HG03469 (cell line): Measurements from ENCODE around the gene MAD1L1.

Experiments
- ATAC-seq: cut with Tn5 transposase; IDR thresholded peaks from one replicate; pipeline ENCODE4 v1.9.1; 2021; ENCODE audit warnings: mild to moderate bottlenecking, moderate library complexity, moderate number of reproducible peaks; ENCODE audit not compliant: unreplicated experiment

Gene MAD1L1

DNA sequence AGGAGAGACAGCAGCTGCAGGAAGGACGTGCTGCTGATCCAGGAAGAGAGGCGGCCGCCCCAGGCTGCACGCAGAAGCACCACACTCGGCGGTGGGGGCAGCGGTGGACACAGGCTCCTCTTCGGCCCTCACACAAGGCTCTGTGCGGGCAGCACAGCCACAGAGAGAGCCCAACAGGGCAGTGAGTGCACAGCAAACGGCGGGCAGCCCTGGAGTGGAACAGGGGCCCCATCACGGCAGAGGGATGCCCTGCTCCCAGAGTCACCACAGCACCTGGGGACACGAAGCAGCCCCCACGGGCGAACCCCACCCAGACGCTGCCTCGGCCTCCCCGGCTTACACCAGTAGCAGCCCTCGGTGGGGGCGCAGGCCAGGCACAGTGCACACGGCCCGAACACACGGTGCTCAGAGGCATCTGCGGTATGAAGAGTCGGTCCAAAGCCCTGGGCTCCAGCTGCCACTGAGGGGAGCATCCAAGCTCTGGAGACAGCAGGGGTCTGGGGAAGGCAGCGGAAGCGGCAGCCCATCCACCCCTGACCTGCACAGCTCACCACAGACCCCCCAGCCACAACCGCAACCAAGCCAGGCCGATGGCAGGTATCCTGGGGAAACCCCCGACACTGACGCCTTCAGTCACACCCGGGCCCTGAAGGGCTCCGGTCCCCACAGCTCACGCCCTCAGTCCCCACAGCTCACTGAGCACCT is 26.1 kb upstream of the MAD1L1 start:
- ATAC-seq: peak; percentile 39

DNA sequence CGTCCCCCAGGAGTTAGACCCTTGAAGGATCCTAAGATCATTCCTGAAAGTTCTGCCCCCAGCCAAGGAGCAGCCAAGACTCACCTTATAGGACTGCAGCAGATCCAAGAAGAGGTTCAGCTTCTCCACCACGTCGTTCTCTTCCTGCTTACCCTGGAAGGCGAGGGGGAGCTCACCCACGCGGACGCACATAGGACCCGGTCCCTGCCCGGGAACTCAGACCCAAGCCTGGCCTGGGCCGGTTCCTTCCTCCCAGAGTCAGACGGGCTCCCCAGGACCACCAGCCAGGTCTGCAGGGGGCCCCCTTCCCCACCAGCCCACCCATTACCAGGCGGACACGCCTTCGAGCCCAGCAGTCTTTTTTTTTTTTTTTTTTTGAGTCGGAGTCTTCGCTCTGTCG is 24.9 kb upstream of the MAD1L1 start:
- no peak for ATAC-seq

DNA sequence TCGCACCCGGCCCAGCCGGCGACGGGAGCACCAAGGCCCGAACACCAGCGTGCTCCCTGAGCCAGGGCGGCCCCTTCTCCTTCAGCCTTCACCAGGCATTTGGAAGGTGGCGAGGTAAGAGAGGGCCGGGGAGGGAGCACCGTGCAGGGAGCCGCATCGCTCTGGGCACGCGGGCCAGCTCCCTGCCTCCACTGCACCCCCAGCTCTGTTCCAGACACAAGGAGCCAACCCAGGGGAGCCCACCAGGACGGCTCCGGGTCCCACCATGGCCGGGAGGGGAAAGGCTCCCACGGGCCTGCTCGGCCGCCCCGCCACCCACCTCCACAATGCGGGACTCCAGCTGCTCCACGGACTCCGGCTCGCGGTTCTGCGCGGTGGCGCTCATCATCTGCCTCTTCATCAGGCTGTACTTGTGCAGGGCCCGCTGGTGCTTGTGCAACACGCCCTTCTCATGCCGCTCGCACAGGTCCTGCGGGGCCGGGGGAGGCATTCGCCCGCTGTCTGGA is 24.4 kb upstream of the MAD1L1 start:
- ATAC-seq: no peak

DNA sequence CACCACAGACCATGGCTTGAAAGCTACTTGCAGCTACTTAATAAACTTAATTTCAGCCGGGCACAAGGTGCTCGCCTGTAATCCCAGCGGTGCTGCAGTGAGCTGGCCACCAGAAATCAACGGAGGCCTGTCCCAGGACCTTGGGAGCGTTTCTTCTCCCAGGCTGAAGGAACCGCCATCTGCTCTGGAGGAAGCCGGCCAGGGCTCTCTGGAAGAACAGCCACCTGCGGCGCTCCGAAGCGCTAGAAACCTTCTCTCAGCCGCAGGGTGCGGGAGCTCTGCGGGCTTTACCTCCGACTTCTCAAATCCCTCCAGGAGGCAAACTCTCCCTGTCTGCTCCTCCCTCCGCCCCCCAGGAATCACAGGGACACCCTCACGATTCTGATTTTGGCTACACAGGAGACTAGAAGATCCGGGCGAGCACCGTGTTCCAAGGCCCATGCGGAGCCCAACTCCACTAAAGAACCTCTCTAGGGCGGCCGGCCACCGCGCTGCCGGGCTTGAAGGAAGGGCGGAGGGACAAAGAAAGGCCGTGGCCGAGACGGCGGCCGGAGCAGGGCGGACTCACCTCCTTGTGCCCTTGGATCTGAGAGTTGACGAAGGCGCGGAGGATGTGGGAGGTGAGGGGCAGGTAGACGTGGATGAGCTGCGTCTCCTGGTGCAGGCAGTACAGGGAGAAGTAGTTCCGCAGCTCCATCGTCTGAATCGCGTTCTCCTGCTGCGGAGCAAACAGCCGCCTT is 23.7 kb upstream of the MAD1L1 start:
- ATAC-seq: no peak

DNA sequence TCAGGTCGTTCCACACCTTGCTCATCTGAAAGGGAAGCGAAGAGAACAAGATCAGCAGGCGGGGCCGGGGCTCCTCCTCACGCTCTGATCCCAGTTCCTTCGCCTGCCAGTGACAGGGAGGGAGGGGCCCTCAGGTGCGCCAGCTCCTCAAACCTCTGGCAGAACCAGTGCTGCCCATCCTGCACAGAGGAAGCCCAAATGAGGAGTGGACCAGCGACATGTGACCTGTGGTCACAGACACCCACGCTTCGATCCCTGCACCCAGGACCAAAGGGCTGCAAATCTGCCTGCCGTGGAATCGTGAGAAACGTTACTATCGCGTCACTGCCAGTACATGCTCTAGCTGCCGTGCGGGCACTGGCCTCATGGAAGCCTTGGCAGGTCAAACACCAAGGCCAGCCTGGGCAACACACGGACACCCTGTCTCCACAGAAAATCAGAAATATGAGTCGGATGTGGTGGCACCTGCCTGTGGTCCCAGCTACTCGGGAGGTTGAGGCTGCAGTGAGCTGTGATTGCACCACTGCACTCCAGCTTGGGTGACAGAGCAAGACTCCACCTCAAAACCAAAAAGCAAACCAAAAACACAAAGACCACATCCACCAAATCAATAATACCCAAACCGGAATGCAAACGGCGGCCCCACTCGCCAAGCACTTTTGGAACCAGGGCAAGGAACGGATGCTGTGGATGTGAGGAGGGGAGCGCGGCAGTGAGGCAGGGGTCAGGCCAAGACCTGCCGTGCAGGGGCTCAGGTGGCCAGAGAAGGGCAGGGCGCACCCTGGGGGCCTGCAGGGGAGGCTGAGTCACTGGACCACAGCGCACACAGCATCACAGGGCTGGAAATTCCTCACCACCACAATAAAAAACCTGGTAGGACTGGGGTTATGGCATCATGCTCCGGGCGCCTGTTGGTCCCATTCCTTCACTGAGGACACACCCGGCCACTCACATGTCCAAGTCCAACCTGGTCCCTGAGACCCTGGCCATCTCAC is 22.7 kb upstream of the MAD1L1 start:
- no peak for ATAC-seq

DNA sequence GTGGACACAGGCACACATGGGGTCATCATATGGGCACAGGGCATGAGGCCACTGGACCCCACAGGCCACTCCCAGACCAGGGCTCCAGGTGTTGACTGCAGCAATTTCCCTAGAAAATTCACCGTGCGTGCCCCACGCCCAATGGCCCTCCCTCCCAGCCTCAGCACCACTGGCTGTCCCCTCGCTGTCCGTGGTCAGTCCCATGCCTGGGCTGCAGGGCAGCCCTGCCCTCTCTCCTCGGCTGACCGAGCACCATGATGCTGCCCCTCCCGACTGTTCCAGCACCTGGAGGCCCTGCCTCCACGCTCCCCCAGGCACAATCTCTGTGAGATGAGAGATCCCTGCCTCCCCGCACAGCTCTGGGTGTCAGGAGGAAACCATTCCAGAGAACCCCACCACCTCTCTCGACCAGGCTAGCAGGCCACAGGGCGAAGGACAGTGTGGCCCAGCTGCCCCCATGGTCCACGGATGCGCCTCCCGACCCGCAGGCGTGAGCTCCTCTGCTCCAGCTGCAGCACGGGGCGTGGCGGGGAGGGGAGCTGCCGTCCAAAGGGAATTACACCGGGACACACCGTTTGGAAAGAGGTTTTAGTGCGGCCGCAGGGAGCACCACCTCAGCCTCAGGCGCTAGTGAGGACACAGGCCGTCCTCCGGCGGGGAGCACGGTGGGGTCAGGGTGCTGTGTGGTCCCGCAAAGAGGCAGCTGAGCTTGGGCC is 21.8 kb upstream of the MAD1L1 start:
- no peak for ATAC-seq

DNA sequence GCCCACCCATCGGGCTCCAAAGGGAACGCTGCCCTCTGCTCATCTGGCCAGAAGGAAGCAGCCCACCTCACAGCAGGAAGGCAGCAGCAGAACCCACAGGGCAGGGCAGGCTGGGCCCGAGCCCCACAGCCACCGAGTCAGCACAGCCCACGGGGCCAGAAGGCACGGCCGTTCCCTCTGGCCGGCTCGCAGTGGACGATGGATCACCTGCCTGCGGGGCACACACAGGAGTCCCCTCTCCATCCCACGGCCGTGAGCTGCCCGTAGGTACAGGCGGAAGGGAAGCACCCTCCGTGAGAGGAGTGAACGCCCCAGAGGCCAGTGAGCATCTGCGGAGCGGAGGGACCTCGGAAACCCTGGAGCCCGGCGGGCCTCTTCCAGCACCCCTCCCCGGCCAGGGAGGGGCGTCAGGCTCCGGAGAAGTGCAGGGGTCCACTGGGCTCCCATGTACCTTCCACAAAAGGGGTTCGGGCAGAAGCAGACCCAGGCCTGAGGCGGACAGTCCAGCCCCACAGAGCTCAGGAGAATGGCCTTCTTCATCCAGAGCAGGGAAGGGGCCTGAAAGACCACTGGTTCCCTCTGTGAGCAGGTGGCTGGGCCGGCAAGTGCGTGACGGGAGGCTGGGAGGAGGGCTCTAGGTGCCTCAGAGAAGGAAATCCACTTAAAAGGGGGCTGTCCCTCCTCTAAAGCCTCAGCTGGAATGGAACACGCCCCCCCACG is 20.9 kb upstream of the MAD1L1 start:
- no peak for ATAC-seq

DNA sequence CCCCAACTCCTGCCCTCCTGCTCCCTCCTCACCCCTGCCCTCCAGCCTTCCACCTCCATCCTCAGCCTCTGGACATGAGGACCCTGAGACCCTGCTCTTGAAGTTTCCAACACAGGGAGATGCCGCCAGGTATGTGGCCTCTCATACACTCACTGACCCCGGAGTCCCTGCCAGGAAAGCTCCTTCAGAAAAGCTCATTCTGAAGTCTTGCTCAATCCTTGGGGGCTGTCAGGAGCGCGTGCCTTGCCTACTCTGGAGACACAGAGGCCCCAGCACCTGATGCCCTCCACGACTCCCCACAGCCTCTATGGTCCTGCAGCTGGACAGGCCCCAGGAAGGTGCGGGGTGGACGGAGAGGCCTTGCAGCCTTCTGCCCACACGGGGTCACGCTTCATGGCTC is 20.3 kb upstream of the MAD1L1 start:
- no peak for ATAC-seq

DNA sequence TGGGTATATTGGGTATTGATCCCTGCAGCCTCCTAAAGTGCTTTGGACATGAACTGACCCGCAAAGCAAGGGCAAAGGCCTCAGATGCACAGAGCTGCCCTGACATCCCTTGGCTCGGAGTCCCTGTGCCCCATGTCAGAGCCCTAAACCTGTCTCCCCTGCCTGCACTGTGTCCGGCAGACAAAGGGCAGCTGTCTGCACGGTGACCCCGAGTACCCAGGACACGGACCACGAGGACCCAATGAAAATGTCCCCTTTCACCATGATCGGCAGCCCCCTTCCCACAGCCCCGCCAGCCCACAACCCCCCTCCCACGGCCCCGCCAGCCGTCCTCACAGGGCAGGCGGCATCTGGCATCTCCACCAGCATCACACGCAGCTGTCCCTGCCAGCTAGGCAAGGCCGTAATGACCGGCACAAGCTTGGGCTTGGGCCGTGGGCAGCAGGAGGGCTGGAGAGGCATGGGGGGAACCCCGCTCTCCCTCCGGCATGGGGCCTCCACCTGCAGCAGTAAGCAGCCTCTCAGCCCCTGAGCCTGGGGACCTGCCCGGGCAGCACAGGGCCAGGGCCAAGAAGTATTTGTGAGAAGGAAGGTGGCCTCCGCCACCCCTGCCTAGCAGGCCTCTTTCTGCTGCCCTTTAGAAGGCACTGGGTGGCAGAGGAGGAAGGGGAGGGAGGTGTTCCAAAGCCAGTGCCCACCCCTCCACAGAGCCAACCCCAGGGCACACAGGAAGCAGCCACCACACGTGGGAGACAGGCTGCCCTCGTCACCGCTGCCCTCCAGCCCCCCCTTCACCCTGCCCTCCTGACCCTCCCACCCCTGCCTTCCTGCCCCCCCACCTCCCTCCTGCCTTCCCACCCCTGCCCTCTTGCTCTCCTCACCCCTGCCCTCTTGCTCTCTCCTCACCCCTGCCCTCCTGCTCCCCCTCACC is 19.4 kb upstream of the MAD1L1 start:
- ATAC-seq: no peak

DNA sequence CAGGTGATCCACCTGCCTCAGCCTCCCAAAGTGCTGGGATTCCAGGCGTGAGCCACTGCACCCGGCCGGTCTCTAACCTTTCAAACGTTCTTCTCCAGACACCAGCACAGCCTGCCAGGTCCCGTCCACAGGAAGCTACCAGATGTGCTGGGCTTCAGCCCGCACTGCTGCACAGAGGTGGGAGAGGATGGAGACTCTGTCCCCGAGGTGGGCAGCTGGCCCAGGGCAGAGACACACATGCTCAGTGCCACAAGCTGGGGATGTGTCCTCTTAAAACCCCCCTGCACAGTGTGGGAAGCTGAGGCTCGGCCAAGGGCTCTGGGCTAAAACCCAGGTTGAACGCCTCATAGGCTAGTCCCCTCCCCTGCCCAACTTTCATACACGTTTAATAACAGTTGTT is 18.6 kb upstream of the MAD1L1 start:
- ATAC-seq: no peak

DNA sequence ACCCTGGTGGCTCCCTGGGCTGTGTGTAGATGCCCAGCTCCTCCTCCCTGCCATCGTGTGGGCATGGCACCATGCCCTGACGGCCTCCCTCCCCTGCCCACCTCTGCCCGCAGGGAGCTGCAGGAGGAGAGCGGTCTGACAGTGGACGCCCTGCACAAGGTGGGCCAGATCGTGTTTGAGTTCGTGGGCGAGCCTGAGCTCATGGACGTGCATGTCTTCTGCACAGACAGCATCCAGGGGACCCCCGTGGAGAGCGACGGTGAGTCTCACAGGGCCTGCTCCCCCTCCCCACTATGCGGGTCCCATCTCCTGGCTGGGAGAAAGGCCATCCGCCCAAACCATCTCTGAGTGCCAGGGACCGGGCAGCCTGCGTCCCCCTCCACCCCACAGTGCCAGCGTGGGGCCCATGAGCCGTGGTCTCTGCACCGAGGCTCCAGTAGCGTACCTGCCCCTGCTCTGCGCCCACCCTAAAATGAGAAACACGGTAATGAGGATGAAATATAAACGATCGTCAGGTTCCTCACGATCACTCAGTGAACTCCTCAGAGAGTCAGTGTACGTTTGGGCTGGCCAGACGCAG is 17.1 kb upstream of the MAD1L1 start:
- ATAC-seq: no peak

DNA sequence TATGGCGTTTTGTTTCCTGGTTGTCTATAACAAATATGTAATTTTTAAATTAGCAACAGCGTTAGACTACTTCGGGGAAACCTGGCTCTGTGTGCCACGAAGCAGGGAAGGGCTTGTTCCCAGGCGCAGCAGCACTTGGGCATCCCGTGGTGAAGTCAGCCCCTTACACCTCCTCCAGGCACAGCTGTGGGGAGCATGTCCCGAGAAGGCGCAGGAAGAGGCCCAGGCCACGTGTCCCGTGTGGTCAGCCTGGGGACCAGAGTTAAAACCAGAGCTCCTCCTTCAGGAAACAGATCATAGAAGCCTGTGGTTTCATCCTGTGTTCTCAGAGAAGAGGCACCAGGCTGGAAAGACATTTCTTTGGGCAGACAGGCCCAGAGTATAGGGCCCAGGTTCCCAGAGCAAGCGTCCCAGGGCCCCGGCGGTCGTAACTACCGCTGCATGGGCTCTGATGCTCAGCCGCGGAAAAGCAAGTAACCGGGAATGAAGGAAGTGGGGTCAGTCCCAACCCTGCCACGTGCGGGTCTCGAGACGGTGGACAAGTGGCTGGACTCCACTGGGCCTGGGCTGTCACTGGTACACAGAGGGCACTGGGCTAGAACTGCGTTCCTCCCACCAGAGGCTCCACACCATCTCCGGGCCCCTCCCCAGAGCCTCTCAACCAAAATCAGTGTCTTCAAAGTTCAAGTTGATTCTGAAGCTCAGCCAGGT is 16.4 kb upstream of the MAD1L1 start:
- ATAC-seq: no peak

DNA sequence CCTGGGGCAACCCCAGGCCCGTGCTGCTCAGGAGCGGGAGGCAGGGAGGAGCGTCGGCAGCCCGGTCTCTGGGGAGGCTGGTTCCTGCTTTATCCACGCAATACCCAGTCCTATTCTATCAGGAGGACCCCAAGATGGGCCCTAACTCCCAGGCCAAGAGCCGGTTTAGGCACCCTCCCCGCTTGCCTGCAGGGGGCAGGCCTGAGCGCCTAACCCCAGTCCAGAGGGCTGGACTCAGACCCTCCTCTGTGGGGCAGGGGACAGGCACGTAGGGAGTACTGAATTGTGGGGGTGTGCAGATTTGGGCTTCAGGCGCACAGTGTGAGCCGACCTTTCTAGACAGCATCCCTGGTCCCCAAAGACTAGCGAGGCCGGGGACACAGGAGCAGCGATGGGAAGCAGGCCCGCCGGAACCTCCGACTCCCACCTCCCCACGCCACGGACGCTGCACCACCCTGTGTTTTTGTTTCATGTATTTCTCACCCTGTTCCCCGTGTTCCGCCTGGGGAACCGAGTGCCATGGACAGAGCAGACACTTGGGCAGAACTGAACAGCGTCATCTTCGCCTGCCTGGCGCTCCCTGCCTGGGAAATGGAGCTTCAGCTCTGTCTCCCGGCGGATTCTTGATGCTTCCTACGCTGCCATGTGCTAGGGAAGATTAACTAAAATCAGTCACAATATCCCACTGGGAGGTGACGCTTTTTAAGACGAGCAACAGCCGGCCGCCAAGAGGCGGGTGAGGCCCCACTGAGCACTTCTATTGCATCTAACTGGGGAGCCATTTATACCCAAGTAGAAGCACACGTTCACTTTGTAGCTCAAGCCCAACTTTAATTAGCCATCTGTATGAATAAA is 14.6 kb upstream of the MAD1L1 start:
- no peak for ATAC-seq

DNA sequence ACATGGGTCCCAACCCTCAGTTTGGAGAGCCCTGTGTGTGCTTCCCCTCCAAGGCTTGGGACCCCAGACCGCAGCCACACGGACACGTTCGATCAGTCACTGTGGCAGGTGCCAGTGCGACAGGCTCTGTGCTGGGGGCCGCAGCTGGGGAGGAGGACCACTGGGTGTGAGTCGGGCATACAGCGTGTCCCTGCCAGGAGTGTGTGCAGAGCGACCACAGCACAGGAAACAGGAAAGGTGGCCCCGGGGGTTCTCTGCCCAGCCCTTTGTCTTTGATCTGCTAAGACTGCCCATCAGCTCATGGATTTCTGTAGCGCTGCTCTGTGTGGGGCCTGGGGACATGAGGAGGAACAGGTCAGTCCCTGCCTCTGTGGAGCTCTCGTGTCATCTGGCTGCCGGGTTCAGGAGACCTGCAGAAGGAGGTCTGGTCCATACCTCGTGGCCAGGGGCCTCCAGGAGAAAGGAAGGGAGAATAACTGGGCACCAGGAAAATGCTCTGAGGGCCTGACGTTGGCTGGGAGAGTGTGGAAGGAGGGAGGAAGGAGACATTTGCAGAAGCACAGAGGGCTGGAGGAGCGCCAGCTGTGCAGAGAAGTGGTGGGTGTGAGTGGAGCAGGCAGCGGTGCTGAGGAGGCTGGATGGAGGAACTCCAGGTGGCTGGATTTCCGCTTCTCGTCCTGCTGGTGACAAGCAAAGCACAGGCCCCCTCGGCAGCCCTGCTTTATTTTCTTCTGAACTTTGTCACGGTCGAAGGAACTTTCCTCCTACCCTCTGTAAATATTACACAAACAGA is 13.3 kb upstream of the MAD1L1 start:
- no peak for ATAC-seq

DNA sequence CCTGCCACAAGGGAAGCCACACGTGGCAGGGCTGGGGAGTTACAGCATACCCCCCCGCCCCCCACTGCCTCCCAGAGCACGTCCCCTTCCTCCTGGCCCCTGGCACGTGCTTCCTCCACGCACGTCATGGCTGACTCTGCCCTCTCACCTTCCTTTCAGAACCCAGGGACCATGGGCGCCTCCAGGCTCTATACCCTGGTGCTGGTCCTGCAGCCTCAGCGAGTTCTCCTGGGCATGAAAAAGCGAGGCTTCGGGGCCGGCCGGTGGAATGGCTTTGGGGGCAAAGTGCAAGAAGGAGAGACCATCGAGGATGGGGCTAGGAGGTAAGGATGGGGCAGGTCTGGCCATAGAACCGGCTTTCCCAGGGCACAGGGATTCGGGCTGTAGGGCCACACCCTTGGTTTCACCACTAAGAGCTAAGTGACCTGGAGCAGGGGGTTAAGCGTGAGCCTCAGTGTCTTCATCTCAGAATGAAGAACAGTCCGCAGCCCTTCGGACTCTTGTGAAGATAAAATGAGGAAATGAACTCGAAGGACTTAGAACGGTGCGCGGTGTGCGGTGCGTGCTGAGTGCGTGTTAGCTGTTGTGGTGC is 11.8 kb upstream of the MAD1L1 start:
- no peak for ATAC-seq

DNA sequence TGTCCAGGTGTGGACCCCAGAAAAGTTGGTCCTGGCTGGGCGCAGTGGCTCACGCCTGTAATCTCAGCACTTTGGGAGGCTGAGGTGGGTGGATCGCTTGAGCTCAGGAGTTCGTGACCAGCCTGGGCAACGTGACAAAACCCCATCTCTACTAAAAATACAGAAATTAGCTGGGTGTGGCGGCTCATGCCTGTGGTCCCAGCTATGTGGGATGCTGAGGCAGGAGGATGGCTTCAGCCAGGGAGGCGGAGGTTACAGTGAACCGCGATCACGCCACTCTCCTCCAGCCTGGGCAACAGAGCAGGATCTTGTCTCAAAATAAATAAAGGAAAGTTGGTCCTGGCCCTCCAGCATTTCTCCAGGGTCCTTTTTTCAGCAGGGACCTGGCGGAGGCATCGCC is 10.7 kb upstream of the MAD1L1 start:
- no peak for ATAC-seq
